CD4-positive, alpha-beta memory T cell (primary cell): ENCODE results near the gene MBD4. TPM values are rescaled to one million over a fixed set of nuclear protein-coding genes. Genes with fewer than 3 reads are reported as not detected.
A peak's percentile ranks its signal among the peaks of the same experiment; 100 is the strongest.

ENCODE experiments used
- CTCF ChIA-PET: fragments of 350-600 bp; sonication (Branson Sonifier 250); formaldehyde crosslinking; loops from one replicate; lab custom pipeline; 2021; ENCODE audit warnings: inconsistent platforms; ENCODE audit not compliant: partially characterized antibody; lab: Charles Lee
- POLR2A ChIA-PET: fragments of 350-600 bp; sonication (Branson Sonifier 250); formaldehyde crosslinking; loops from one replicate; lab custom pipeline; 2021; ENCODE audit not compliant: partially characterized antibody; lab: Charles Lee
- DNase-seq, 5 donors: peaks; one replicate each; pipeline versions ENCODE4 v3.0.0 to v3.0.0-alpha.2; 2020 to 2022; ENCODE audit warnings: mixed read lengths in 1 of 5
- H3K27ac ChIP-seq: one replicate; pipeline ENCODE4 v1.7.0; 2013; ENCODE audit warnings: low read depth, low read length
- H3K27me3 ChIP-seq: 2 replicates; pipeline ENCODE4 v1.7.0; 2013; ENCODE audit warnings: mild to moderate bottlenecking, low read length, moderate library complexity; ENCODE audit not compliant: insufficient read depth
- H3K36me3 ChIP-seq: 2 replicates; pipeline ENCODE4 v1.7.0; 2013; ENCODE audit warnings: mild to moderate bottlenecking, low read length, moderate library complexity; ENCODE audit not compliant: insufficient read depth
- H3K4me1 ChIP-seq: 2 replicates; pipeline ENCODE4 v1.7.0; 2013; ENCODE audit warnings: mild to moderate bottlenecking, low read length, moderate library complexity; ENCODE audit not compliant: insufficient read depth
- H3K4me3 ChIP-seq, 2 donors: one replicate each; pipeline ENCODE4 v1.7.0; 2013; ENCODE audit warnings: low read length in 2 of 2, mild to moderate bottlenecking in 1 of 2
- H3K9me3 ChIP-seq, 2 donors: one replicate each; pipeline ENCODE4 v1.7.0; 2013; ENCODE audit warnings: low read length in 2 of 2, control low read depth in 1 of 2; ENCODE audit not compliant: control insufficient read depth in 1 of 2
- H3K27ac Mint-ChIP-seq, 7 donors: one replicate each; pipeline ENCODE4 v1.8.0; 2020 to 2021; ENCODE audit warnings: mixed read lengths in 7 of 7, mild to moderate bottlenecking in 6 of 7, inconsistent platforms in 3 of 7, moderate library complexity in 3 of 7
- H3K27me3 Mint-ChIP-seq, 2 donors: one replicate each; pipeline ENCODE4 v1.8.0; 2020 to 2021; ENCODE audit warnings: mixed read lengths in 2 of 2
- H3K36me3 Mint-ChIP-seq, 2 donors: one replicate each; pipeline ENCODE4 v1.8.0; 2020 to 2021; ENCODE audit warnings: mixed read lengths in 2 of 2, inconsistent platforms in 1 of 2, mild to moderate bottlenecking in 1 of 2
- H3K4me1 Mint-ChIP-seq, 4 donors: one replicate each; pipeline ENCODE4 v1.8.0; 2020 to 2021; ENCODE audit warnings: mixed read lengths in 4 of 4, mild to moderate bottlenecking in 1 of 4
- H3K4me3 Mint-ChIP-seq, 8 donors: one replicate each; pipeline ENCODE4 v1.8.0; 2020 to 2021; ENCODE audit warnings: mixed read lengths in 8 of 8, mild to moderate bottlenecking in 7 of 8, moderate library complexity in 6 of 8, inconsistent platforms in 3 of 8
- H3K9me3 Mint-ChIP-seq, 8 donors: one replicate each; pipeline ENCODE4 v1.8.0; 2020 to 2021; ENCODE audit warnings: mixed read lengths in 8 of 8, mild to moderate bottlenecking in 5 of 8, inconsistent platforms in 3 of 8, moderate library complexity in 1 of 8
- intact Hi-C: fragments of 100-400 bp; cut with micrococcal nuclease; formaldehyde crosslinking; loops from one replicate; pipeline ENCODE4 v1.15.1; 2023
- polyA plus RNA-seq, 2 donors: library from polyadenylated mRNA; unstranded; fragments of 300-500 nt; fragmentation: Illumina TruSeq; gene quantifications; one replicate each; pipeline ENCODE4 v1.2.3, GENCODE V29; 2021
- total RNA-seq, 2 experiments: library from RNA; stranded (reverse); gene quantifications; one replicate each; pipeline ENCODE4 v1.2.3, GENCODE V29; 2021

Gene MBD4
- total and polyA plus RNA-seq, 4 experiments from 2014 or later = 36.6 to 58.0 (median 52.6) TPM

GRCh38 chr3:129428376-129429079, 11.2 kb downstream of the MBD4 start, which contains the start of gene EFCAB12:
EFCAB12 (minus strand) TSS chr3:129428636; CDS start chr3:129428488, 148 bp downstream.
- Histone ChIP-seq H3K27ac (peak within 1 kb of the TSS; percentile 19), H3K9me3 (no peaks in the 10 kb centered on the region), H3K27me3 (no peaks in the 10 kb centered on the region), H3K4me1 (peaks cover 15% of the 10 kb centered on the region), H3K4me3 (peak within 1 kb of the TSS; percentile 49 to 50), H3K36me3 (peaks cover 26% of the 10 kb centered on the region)
- Mint-ChIP-seq H3K9me3 (peaks cover 0 to 2% (median 0%) of the 10 kb centered on the region in 8 donors), H3K36me3 (peaks cover 18 to 39% of the 10 kb centered on the region in 2 donors), H3K27me3 (no peaks in the 10 kb centered on the region), H3K27ac (peak within 1 kb of the TSS; percentile 79 to 93 (median 89)), H3K4me1 (peaks cover 12 to 22% (median 18%) of the 10 kb centered on the region in 4 donors), H3K4me3 (peak within 1 kb of the TSS; percentile 86 to 91 (median 88))
- ChIA-PET CTCF (interaction anchor here (1.4 to 1.6 kb wide), 3 partner anchors 22 to 45 kb away, joined by 4 read pairs; no protein-coding TSS in a partner anchor), POLR2A (interaction anchor here (1.3 to 3.7 kb wide), 4 partner anchors 9 to 112 kb away, joined by 4 to 56 read pairs (median 5); partner anchors contain the start of genes IFT122 and MBD4)
- peak; percentile 84 to 90 (median 87) for DNase-seq
- intact Hi-C loops = loop anchor here (1.0 to 10.0 kb wide), 3 partner anchors 12 to 454 kb away; partner anchors contain the start of gene IFT122

DNA sequence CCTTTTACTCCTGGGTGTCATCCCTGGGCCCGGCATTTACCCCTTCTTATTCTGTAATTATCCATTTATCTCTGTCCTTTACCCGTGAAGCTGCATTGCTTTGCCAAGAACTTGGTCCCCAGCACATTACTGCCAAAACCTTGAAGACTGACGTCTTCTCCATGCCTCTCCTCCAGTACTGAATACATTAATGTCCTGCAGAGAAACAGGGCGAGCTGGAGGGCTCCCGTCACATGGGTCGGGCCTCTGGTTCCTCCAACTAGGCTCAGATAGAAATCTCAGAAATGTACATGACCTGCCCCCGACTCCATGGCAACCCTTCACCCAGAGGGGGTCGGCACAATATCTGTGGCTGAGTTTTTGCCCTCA, 11.8 kb downstream of the MBD4 start:
- CTCF ChIA-PET = interaction anchor here (1.4 to 1.6 kb wide), 3 partner anchors 22 to 45 kb away, joined by 4 read pairs; no protein-coding TSS in a partner anchor
- peaks cover 21% of the 10 kb centered on the region for H3K36me3 ChIP-seq
- peak overlapping the region; percentile 86 to 91 (median 88) for H3K4me3 Mint-ChIP-seq
- H3K27ac Mint-ChIP-seq = peak overlapping the region; percentile 79 to 93 (median 89)
- no peaks in the 10 kb centered on the region for H3K9me3 ChIP-seq
- peak overlapping the region; percentile 49 to 50 for H3K4me3 ChIP-seq
- H3K4me1 ChIP-seq = peaks cover 15% of the 10 kb centered on the region
- H3K4me1 Mint-ChIP-seq = peaks cover 12 to 22% (median 18%) of the 10 kb centered on the region in 4 donors
- DNase-seq = no peak
- POLR2A ChIA-PET = interaction anchor here (1.3 to 3.7 kb wide), 3 partner anchors 12 to 112 kb away, joined by 4 to 56 read pairs (median 6); partner anchors contain the start of genes IFT122 and MBD4
- H3K27me3 Mint-ChIP-seq = no peaks in the 10 kb centered on the region
- intact Hi-C loops = loop anchor here (1.0 to 10.0 kb wide), 3 partner anchors 12 to 453 kb away; partner anchors contain the start of gene IFT122
- peak overlapping the region; percentile 19 for H3K27ac ChIP-seq
- H3K9me3 Mint-ChIP-seq = peaks cover 0 to 2% (median 0%) of the 10 kb centered on the region in 8 donors
- peaks cover 14 to 34% of the 10 kb centered on the region in 2 donors for H3K36me3 Mint-ChIP-seq
- no peaks in the 10 kb centered on the region for H3K27me3 ChIP-seq

- Mint-ChIP-seq H3K36me3 (peaks cover 0 to 15% of the 10 kb centered on the region in 2 donors), H3K27ac (peak overlapping the region in 1 of 7 donors; percentile 44), H3K4me1 (peaks cover 12 to 22% (median 18%) of the 10 kb centered on the region in 4 donors), H3K4me3 (no peak overlapping the region), H3K9me3 (peaks cover 0 to 2% (median 0%) of the 10 kb centered on the region in 8 donors), H3K27me3 (no peaks in the 10 kb centered on the region)
- no peak for DNase-seq
- Histone ChIP-seq H3K4me1 (peaks cover 15% of the 10 kb centered on the region), H3K4me3 (no peak overlapping the region), H3K27ac (no peak overlapping the region), H3K36me3 (no peaks in the 10 kb centered on the region), H3K27me3 (no peaks in the 10 kb centered on the region), H3K9me3 (no peaks in the 10 kb centered on the region)
- intact Hi-C loops = loop anchor here (10.0 kb wide), 1 partner anchor 451 kb away; no protein-coding TSS in a partner anchor
- ChIA-PET CTCF (interaction anchor here (0.7 kb wide), 1 partner anchor 1161 kb away, joined by 3 read pairs; no protein-coding TSS in a partner anchor), POLR2A (no interaction called here)
Observed at GRCh38 chr3:129425619-129426018, 14.1 kb downstream of the MBD4 start.

DNA sequence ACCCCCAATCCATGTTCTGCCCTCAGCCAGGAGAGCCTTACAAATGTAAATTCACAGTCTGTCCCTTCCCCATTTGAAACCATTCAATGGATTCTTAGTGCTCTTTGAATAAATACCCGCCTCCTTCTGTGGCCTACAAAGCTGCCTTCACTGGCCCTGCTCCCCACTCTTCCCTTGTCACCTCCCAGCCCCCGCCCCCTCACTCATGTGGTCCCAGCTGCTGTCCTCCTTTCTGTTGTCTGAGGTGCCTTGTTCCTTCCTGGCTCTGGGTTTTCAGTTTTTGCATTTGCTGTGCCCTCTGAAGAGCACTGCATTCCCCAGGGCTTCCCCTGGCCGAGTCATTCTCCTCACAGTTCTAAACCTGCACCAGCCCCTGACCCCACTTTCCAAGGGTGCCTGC, 14.5 kb downstream of the MBD4 start:
- H3K9me3 Mint-ChIP-seq = peaks cover 0 to 2% (median 0%) of the 10 kb centered on the region in 8 donors
- no peaks in the 10 kb centered on the region for H3K27me3 Mint-ChIP-seq
- Histone ChIP-seq H3K27me3 (no peaks in the 10 kb centered on the region), H3K27ac (no peak overlapping the region), H3K9me3 (no peaks in the 10 kb centered on the region), H3K4me1 (peaks cover 15% of the 10 kb centered on the region), H3K36me3 (no peaks in the 10 kb centered on the region), H3K4me3 (no peak overlapping the region)
- H3K27ac Mint-ChIP-seq = peak overlapping the region in 1 of 7 donors; percentile 89
- no peak for DNase-seq
- intact Hi-C loops = loop anchor here (10.0 kb wide), 1 partner anchor 450 kb away; no protein-coding TSS in a partner anchor
- H3K4me1 Mint-ChIP-seq = peaks cover 12 to 22% (median 18%) of the 10 kb centered on the region in 4 donors
- no peak overlapping the region for H3K4me3 Mint-ChIP-seq
- ChIA-PET POLR2A (no interaction called here), CTCF (no interaction called here)
- peaks cover 0 to 13% of the 10 kb centered on the region in 2 donors for H3K36me3 Mint-ChIP-seq

DNA sequence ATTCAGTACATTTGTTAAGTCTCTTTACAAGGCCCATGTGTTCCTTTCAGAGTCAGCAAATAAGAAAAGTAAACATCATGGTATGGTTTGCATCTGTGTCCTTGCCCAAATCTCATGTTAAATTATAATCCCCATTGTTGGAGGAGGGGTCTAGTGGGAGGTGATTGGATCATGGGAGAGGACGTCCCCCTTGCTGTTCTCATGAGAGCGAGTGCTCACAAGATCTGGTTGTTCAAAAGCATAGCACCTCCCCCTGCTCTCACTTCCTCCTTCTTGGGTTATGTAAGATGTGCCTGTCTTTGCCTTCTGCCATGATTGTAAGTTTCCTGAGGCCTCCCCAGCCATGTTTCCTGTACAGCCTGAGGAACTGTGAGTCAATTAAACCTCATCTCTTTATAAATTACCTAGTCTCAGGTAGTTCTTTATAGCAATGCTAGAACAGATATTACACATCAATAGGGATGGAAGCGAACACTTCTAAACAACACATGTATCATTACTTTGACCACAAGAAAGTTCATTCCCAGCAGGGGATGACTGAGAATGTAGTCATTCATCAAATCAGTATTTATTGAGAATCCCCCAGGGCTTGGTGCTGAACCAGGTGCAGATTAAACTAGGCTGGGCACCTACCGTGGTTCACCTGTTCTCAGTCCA, 15.4 kb downstream of the MBD4 start:
- Mint-ChIP-seq H3K36me3 (peaks cover 0 to 10% of the 10 kb centered on the region in 2 donors), H3K9me3 (peaks cover 0 to 2% (median 0%) of the 10 kb centered on the region in 8 donors), H3K27ac (peak overlapping the region in 1 of 7 donors; percentile 46), H3K27me3 (no peaks in the 10 kb centered on the region), H3K4me1 (peaks cover 12 to 21% (median 16%) of the 10 kb centered on the region in 4 donors), H3K4me3 (no peak overlapping the region)
- Histone ChIP-seq H3K27me3 (no peaks in the 10 kb centered on the region), H3K4me1 (peaks cover 15% of the 10 kb centered on the region), H3K4me3 (no peak overlapping the region), H3K36me3 (no peaks in the 10 kb centered on the region), H3K27ac (no peak overlapping the region), H3K9me3 (no peaks in the 10 kb centered on the region)
- DNase-seq = no peak
- intact Hi-C loops = loop anchor here (10.0 kb wide), 1 partner anchor 450 kb away; no protein-coding TSS in a partner anchor
- ChIA-PET POLR2A (no interaction called here), CTCF (no interaction called here)

GRCh38 chr3:129422897-129423296, 16.9 kb downstream of the MBD4 start:
- H3K4me1 ChIP-seq = peaks cover 3% of the 10 kb centered on the region
- no peak for DNase-seq
- Mint-ChIP-seq H3K27ac (no peak overlapping the region), H3K9me3 (no peaks in the 10 kb centered on the region), H3K4me3 (no peak overlapping the region), H3K36me3 (no peaks in the 10 kb centered on the region), H3K4me1 (peaks cover 2 to 7% (median 4%) of the 10 kb centered on the region in 4 donors), H3K27me3 (no peaks in the 10 kb centered on the region)
- no peaks in the 10 kb centered on the region for H3K36me3 ChIP-seq
- H3K4me3 ChIP-seq = no peak overlapping the region
- ChIA-PET CTCF (no interaction called here), POLR2A (no interaction called here)
- no peaks in the 10 kb centered on the region for H3K27me3 ChIP-seq
- no peak overlapping the region for H3K27ac ChIP-seq
- intact Hi-C loops = loop anchor here (10.0 kb wide), 1 partner anchor 448 kb away; no protein-coding TSS in a partner anchor
- H3K9me3 ChIP-seq = no peaks in the 10 kb centered on the region
